Naive thymus-derived CD8-positive, alpha-beta T cell (primary cell): ENCODE data around the gene CNOT2. TPM values are rescaled to one million over a fixed set of nuclear protein-coding genes. Genes with fewer than 3 reads are reported as not detected.
"Not testable (repeated sequence)": the region's sequence is repeated elsewhere in the genome, so short reads cannot be mapped to it uniquely, and the experiment has no call there.

ENCODE experiments used
- ATAC-seq, 2 donors: fragments of 150-1000 bp; cut with Tn5 transposase in 1 of 2; sonication (Bioruptor Pico), chemical (Tn5 transposase) in 1 of 2; 1 replicate in 1 of 2; 2 replicates in 1 of 2; pipeline ENCODE4 v1.10.0; 2021; ENCODE audit warnings: mild to moderate bottlenecking in 2 of 2, moderate library complexity in 2 of 2
- POLR2A ChIA-PET: fragments of 350-600 bp; sonication (Branson Sonifier 250); formaldehyde crosslinking; loops from one replicate; lab custom pipeline; 2021; ENCODE audit warnings: antibody characterized with exemption; lab: Charles Lee
- DNase-seq, 10 donors: peaks; one replicate each; pipeline versions ENCODE4 v3.0.0 to v3.0.0-alpha.2; 2020 to 2022
- H3K27ac Mint-ChIP-seq, 10 donors: one replicate each; pipeline ENCODE4 v1.8.0; 2020 to 2022; ENCODE audit warnings: mild to moderate bottlenecking in 10 of 10, mixed read lengths in 10 of 10, moderate library complexity in 4 of 10, inconsistent platforms in 1 of 10
- H3K27me3 Mint-ChIP-seq, 5 donors: one replicate each; pipeline ENCODE4 v1.8.0; 2021 to 2022; ENCODE audit warnings: mixed read lengths in 5 of 5
- H3K36me3 Mint-ChIP-seq, 3 donors: one replicate each; pipeline ENCODE4 v1.8.0; 2020 to 2022; ENCODE audit warnings: mixed read lengths in 3 of 3, mild to moderate bottlenecking in 2 of 3, inconsistent platforms in 1 of 3
- H3K4me1 Mint-ChIP-seq, 4 donors: one replicate each; pipeline ENCODE4 v1.8.0; 2021 to 2022; ENCODE audit warnings: mixed read lengths in 4 of 4
- H3K4me3 Mint-ChIP-seq, 10 donors: one replicate each; pipeline ENCODE4 v1.8.0; 2020 to 2022; ENCODE audit warnings: mild to moderate bottlenecking in 10 of 10, mixed read lengths in 10 of 10, moderate library complexity in 6 of 10, inconsistent platforms in 1 of 10
- H3K9me3 Mint-ChIP-seq, 9 donors: one replicate each; pipeline ENCODE4 v1.8.0; 2020 to 2022; ENCODE audit warnings: mixed read lengths in 9 of 9, mild to moderate bottlenecking in 3 of 9, inconsistent platforms in 1 of 9, moderate library complexity in 1 of 9
- polyA plus RNA-seq, 3 donors: library from polyadenylated mRNA; unstranded; fragments of 300-500 nt; fragmentation: Illumina TruSeq; gene quantifications; one replicate each; pipeline ENCODE4 v1.2.3, GENCODE V29; 2021
- total RNA-seq, 8 experiments: library from RNA in 2 of 8; stranded (reverse) in 2 of 8; gene quantifications; one replicate each; pipeline ENCODE4 v1.2.3 and lab custom pipeline; 2021 to 2026

CNOT2 gene
- total and polyA plus RNA-seq, 5 experiments from 2014 or later = 110 to 143 (median 124) TPM

DNA sequence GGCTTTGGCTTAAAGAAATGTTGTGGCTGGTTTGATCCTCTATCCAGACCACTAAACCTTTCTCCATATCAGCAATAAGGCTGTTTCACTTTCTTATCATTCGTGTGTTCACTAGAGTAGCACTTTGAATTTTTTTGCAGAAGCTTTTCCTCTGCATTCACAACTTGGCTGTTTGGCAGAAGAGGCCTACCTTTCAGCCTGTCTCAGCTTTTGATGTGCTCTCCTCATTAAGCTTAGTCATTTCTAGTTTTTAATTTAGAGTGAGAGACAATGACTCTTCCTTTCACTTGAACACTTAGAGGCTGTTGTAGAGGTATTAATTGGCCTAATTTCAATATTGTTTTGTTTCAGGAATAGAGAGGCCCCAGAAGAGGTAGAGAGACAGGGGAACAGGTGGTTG, 136.6 kb downstream of the CNOT2 start:
- Mint-ChIP-seq H3K4me3 (no peak overlapping the region), H3K36me3 (peaks cover 0 to 14% (median 10%) of the 10 kb centered on the region in 3 donors), H3K9me3 (peaks cover 0 to 9% (median 0%) of the 10 kb centered on the region in 9 donors), H3K4me1 (no peaks in the 10 kb centered on the region), H3K27ac (no peak overlapping the region), H3K27me3 (no peaks in the 10 kb centered on the region)
- DNase-seq (no peak), ATAC-seq (no peak)
- POLR2A ChIA-PET = no interaction called here

DNA sequence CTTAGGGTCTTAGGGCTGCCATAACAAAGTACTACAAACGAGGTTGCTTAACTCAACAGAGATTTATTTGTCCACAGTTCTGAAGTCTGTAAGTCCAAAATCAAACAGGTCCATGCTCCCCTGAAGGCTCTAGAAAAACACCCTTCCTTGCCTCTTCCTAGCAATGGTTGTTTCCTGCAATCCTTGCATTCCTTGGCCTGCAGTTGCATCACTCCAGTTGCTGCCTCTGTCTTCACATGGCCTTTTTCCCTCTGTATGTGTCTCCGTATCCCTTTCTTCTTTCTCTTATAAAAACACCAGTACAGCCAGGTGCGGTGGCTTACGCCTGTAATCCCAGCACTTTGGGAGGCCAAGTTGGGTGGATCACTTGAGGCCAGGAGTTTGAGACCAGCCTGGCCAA, 140.3 kb downstream of the CNOT2 start:
- ATAC-seq (no peak), DNase-seq (no peak)
- POLR2A ChIA-PET = no interaction called here
- Mint-ChIP-seq H3K27me3 (no peaks in the 10 kb centered on the region), H3K4me3 (no peak overlapping the region), H3K4me1 (no peaks in the 10 kb centered on the region), H3K36me3 (peaks cover 2 to 11% (median 10%) of the 10 kb centered on the region in 3 donors), H3K9me3 (peaks cover 0 to 9% (median 0%) of the 10 kb centered on the region in 9 donors), H3K27ac (no peak overlapping the region)

DNA sequence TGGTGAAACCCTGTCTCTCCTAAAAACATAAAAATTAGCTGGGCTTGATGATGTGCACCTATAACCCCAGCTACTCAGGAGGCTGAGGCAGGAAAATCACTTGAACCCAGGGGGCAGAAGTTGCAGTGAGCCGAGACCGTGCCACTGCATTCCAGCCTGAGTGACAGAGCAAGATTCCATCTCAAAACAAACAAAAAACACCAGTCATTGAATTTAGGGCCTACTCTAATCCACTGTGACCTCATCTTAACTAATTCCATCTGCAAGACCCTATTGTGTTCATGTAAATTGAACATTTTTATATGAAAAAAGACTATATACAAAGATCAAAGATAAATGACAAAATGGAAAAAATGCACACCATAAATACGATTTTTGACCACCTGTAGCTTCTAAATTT, 140.7 kb downstream of the CNOT2 start:
- POLR2A ChIA-PET = no interaction called here
- ATAC-seq (no peak), DNase-seq (no peak)
- Mint-ChIP-seq H3K27ac (no peak overlapping the region), H3K4me1 (no peaks in the 10 kb centered on the region), H3K27me3 (no peaks in the 10 kb centered on the region), H3K36me3 (peaks cover 2 to 11% (median 10%) of the 10 kb centered on the region in 3 donors), H3K9me3 (peaks cover 0 to 12% (median under 1%) of the 10 kb centered on the region in 9 donors), H3K4me3 (no peak overlapping the region)

DNA sequence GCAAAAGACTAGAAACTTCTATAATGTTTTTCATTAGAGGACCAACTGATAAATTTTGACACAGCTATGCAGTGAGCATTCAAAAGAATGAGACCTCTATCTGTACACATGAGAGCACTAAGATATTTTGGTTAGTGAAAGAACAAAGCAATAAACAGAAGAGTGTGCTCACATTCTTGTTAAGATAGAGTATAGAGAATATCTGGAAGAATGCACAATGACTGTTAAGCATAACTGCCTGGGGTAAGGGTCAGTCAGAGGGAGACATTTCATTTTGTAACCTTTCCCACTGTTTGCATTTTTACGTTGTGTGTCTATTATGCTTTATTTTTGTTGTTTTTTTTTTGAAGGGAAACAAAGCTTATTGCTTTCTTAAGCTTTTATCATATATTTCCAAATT, 143.5 kb downstream of the CNOT2 start:
- H3K9me3 Mint-ChIP-seq = peaks cover 0 to 17% (median 5%) of the 10 kb centered on the region in 9 donors
- ATAC-seq (no peak), DNase-seq (no peak)
- H3K27ac Mint-ChIP-seq = no peak overlapping the region
- POLR2A ChIA-PET = interaction anchor here (0.7 kb wide), 1 partner anchor 14 kb away, joined by 4 read pairs; no protein-coding TSS in a partner anchor
- H3K4me1 Mint-ChIP-seq = no peaks in the 10 kb centered on the region
- H3K27me3 Mint-ChIP-seq = no peaks in the 10 kb centered on the region
- H3K36me3 Mint-ChIP-seq = peaks cover 2 to 15% (median 4%) of the 10 kb centered on the region in 3 donors
- H3K4me3 Mint-ChIP-seq = no peak overlapping the region

DNA sequence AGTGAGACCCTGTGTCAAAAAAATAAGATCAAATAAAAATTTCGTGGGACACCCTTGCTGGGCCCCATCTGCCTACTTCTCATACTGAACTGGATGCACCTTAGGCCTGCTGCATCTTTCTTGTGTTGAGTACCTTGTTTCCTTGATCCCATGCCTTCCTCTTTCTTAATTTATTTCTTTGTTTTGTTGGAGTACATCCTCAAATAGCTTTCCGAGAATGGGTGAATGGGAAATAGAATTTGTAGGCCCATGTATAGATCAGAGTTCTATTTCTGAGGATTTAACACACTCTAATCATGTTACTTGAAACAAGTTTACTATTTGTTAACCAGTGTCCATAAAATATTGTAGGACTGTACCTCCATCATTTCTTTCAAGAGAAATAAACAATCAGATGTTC, 146.4 kb downstream of the CNOT2 start:
- Mint-ChIP-seq H3K27me3 (no peaks in the 10 kb centered on the region), H3K4me1 (no peaks in the 10 kb centered on the region), H3K9me3 (peaks cover 0 to 16% (median 5%) of the 10 kb centered on the region in 9 donors), H3K27ac (no peak overlapping the region), H3K4me3 (no peak overlapping the region), H3K36me3 (peaks cover 2 to 15% (median 4%) of the 10 kb centered on the region in 3 donors)
- no peak for ATAC-seq
- DNase-seq = no peak
- POLR2A ChIA-PET = no interaction called here

DNA sequence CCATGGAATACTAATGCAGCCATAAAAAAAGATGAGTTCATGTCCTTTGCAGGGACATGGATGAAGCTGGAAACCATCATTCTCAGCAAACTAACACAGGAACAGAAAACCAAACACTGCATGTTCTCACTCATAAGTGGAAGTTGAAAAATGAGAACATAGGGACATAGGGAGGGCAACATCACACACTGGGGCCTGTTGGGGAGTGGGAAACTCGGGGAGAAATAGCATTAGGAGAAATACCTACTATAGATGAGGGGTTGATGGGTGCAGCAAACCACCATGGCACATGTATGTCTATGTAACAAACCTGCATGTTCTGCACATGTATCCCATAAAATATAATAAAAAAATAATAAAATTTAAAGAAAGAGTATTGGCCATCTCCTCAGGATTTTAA, 149.4 kb downstream of the CNOT2 start:
- DNase-seq, H3K27me3 Mint-ChIP-seq, H3K4me3 Mint-ChIP-seq, POLR2A ChIA-PET, H3K4me1 Mint-ChIP-seq, H3K27ac Mint-ChIP-seq, ATAC-seq: not testable (repeated sequence)
- Mint-ChIP-seq H3K36me3 (peaks cover 2 to 17% (median 4%) of the 10 kb centered on the region in 3 donors), H3K9me3 (peaks cover 0 to 16% (median 5%) of the 10 kb centered on the region in 9 donors)

DNA sequence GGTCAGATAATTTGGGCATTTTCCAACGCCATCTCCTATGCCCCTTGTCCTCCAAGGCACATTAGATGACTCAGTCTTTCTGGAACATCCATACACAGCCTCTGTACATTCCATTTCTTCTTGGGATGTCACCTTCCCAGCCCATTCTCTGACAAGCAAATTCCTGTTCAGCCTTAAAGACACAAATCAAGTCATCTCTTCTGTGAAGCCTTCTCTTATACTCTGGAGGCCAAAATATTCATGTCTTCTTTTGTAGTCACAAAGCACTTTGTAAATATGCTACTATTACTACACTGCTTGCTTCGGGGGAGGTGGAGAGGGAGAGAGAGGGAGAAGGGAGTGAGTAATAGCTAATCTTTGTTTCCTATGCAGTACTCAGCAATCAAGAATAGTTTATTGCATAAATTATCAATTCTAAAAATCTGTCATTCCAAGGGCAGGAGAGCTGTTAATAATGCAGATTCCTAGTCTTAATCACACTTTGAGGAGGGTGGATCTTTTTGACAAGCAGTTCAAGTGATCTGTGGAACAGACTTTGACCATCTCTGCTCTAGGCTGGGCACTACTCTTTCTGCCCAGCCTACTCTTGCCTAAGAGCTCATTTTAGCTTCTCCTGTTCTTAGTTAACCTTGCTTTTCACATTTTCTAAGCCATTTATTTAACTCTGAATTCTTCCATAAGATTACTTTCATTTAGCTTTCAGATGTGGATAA, 150.7 kb downstream of the CNOT2 start:
- peaks cover 0 to 12% (median 5%) of the 10 kb centered on the region in 9 donors for H3K9me3 Mint-ChIP-seq
- peaks cover 0 to 13% (median 4%) of the 10 kb centered on the region in 3 donors for H3K36me3 Mint-ChIP-seq
- ATAC-seq = no peak
- no peak overlapping the region for H3K4me3 Mint-ChIP-seq
- H3K27ac Mint-ChIP-seq = no peak overlapping the region
- H3K4me1 Mint-ChIP-seq = no peaks in the 10 kb centered on the region
- DNase-seq = no peak
- H3K27me3 Mint-ChIP-seq = no peaks in the 10 kb centered on the region
- POLR2A ChIA-PET = no interaction called here

DNA sequence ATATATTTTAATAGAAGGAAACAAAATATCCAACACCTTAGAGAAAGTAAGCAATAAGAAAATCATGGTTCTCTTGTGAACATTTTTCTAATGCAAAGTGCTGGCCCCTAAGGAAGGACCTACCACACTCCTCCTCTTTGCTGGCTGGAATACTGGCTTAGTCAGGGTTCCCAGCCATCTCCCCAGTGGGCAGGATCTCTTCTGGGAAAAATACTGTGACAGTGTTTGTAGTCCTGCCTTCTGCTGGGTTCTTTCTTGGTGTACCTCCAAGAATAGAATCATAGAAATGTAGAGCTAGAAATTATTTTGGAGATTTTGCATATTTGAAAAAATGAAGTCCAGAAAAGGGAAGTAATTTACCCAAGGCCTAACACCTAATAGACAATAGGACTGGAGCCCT, 154.8 kb downstream of the CNOT2 start:
- DNase-seq = no peak
- POLR2A ChIA-PET = no interaction called here
- Mint-ChIP-seq H3K9me3 (no peaks in the 10 kb centered on the region), H3K4me3 (no peak overlapping the region), H3K4me1 (no peaks in the 10 kb centered on the region), H3K27ac (no peak overlapping the region), H3K27me3 (no peaks in the 10 kb centered on the region), H3K36me3 (peaks cover 5 to 27% (median 23%) of the 10 kb centered on the region in 3 donors)
- no peak for ATAC-seq

DNA sequence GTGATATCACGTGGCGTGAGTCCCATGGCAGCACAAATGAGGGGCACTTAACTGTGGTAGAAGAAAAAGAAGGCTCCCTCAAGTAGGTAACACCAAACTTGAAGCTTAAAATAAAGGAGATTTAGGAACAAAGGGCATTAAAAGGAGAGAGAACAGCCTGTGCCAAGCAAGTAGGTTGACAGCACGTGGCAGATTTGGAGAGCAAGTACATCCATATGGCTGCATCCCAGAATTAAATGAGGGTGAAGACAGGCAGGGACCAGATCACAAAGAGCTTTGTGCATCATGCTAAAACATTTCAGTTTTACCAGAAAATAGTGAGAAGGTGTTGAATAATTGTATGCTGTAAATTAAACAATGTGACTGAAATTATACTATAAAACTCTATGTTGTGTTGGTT, 155.6 kb downstream of the CNOT2 start:
- POLR2A ChIA-PET = no interaction called here
- no peak overlapping the region for H3K27ac Mint-ChIP-seq
- H3K4me1 Mint-ChIP-seq = no peaks in the 10 kb centered on the region
- DNase-seq (no peak), ATAC-seq (no peak)
- H3K36me3 Mint-ChIP-seq = peaks cover 8 to 29% (median 23%) of the 10 kb centered on the region in 3 donors
- H3K4me3 Mint-ChIP-seq = no peak overlapping the region
- no peaks in the 10 kb centered on the region for H3K27me3 Mint-ChIP-seq
- H3K9me3 Mint-ChIP-seq = no peaks in the 10 kb centered on the region

DNA sequence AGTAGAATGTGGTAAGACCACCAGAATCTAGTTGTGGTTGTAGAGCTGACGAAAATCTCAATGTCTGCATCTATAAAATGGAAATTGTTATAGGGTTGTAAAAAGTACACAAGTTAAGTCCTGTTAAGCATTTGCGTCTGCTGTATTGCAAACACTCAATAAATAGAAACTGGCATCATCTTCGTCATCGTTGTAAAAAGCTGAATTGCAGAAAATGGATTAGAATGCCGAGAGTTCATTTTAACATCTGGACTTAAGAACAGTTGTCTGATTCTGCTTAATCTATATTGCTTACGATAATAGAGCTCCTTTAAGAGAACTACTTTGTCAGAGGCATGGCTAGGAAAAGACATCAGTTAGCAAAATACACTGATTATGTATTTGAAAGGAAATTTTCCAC, 156.1 kb downstream of the CNOT2 start:
- POLR2A ChIA-PET = no interaction called here
- no peak for ATAC-seq
- Mint-ChIP-seq H3K27me3 (no peaks in the 10 kb centered on the region), H3K9me3 (no peaks in the 10 kb centered on the region), H3K36me3 (peaks cover 9 to 29% (median 23%) of the 10 kb centered on the region in 3 donors), H3K27ac (no peak overlapping the region), H3K4me1 (no peaks in the 10 kb centered on the region), H3K4me3 (no peak overlapping the region)
- DNase-seq = no peak

DNA sequence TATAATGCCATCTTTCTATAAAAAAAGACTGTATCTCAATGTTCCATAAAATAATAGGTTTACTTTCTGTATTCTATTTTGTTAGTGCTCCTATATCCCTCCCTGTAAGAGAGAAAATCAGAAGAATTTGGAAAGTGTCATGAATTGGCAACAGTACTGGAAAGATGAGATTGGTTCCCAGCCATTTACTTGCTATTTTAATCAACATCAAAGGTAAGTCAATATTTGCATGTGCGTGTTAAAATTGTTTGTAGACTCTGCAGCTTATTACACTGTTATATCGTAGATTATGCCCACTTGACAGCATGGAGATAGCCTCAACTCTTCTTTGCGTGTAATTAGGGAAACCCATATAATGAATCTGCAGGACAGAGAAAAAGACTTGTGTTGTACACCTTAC, 156.9 kb downstream of the CNOT2 start:
- ATAC-seq (no peak), DNase-seq (no peak)
- Mint-ChIP-seq H3K27me3 (no peaks in the 10 kb centered on the region), H3K4me3 (no peak overlapping the region), H3K27ac (no peak overlapping the region), H3K9me3 (no peaks in the 10 kb centered on the region), H3K36me3 (peaks cover 9 to 33% (median 23%) of the 10 kb centered on the region in 3 donors), H3K4me1 (no peaks in the 10 kb centered on the region)
- POLR2A ChIA-PET = no interaction called here

DNA sequence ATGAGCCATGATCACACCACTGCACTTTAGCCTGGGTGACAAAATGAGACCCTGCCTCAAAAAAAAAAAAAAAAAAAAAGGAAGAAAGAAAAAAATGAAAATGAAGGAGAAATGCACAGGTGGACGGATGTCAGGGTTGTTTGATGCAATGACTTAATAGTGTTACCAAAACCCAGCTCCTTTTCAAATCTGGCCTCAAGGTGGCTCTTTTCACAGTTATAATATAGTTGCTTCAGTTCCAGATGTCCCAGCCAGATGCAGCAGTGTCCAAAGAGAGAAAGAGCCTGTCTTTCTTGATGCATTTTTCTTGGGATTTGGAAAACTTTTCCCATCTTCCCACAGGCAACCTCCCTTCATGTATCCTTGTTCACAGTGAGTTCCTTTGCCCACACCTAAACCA, 159.4 kb downstream of the CNOT2 start:
- Mint-ChIP-seq H3K9me3 (no peaks in the 10 kb centered on the region), H3K36me3 (peaks cover 16 to 33% (median 23%) of the 10 kb centered on the region in 3 donors), H3K4me1 (no peaks in the 10 kb centered on the region), H3K4me3 (no peak overlapping the region), H3K27ac (no peak overlapping the region), H3K27me3 (no peaks in the 10 kb centered on the region)
- no peak for ATAC-seq
- DNase-seq = no peak
- POLR2A ChIA-PET = no interaction called here

DNA sequence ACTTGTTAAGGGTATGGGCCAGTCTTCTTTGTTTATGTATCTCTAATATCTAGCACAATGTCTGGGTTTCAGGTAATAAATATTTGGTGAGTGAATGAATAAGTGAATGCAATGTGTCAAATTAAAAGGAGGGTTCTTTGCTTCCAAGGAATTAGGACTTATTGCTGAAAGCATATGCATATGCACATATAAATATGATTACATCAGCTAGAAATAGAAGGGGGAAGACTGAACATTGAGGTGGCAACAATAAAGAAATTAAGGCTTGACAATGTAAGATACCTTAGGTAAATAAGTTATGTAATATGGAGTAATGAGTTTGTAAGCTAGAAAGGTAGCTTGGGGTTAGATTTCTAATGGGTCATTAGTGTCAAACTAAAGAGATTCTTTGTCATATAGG, 160.6 kb downstream of the CNOT2 start:
- Mint-ChIP-seq H3K36me3 (peaks cover 16 to 33% (median 23%) of the 10 kb centered on the region in 3 donors), H3K9me3 (no peaks in the 10 kb centered on the region), H3K4me3 (no peak overlapping the region), H3K27ac (no peak overlapping the region), H3K4me1 (no peaks in the 10 kb centered on the region), H3K27me3 (no peaks in the 10 kb centered on the region)
- POLR2A ChIA-PET = no interaction called here
- ATAC-seq (no peak), DNase-seq (no peak)
